Activated naive CD4-positive, alpha-beta T cell treated with anti-CD3 and anti-CD28 coated beads, Interleukin-2, amount 10 ng/mL, durations not matched to agents 5 hours and 36 hours (primary cell): ENCODE measurements around the gene ZNF143. TPM values are rescaled to one million over a fixed set of nuclear protein-coding genes. Genes with fewer than 3 reads are reported as not detected.

Experiments
- total RNA-seq, 2 experiments: library from RNA; stranded (reverse); gene quantifications; one replicate each; pipeline ENCODE4 v1.2.3, GENCODE V29; 2021

The ZNF143 gene
- 10 to 100 TPM; 27.1 to 37.3 TPM for total RNA-seq

GRCh38 chr11:9460322-9461062, at the start of gene ZNF143:
ZNF143 (plus strand) TSS chr11:9461012; CDS start chr11:9471309, 10,297 bp downstream.

GRCh38 chr11:9573052-9573774, 112.4 kb downstream of the ZNF143 start, which contains the start of gene WEE1:
WEE1 (plus strand) TSS chr11:9573670; CDS start chr11:9573934, 264 bp downstream.

Other genes with a start within 250 kb of the ZNF143 start
- 10 to 100 TPM; 66.2 to 69.6 TPM for gene DENND5A, start 195.7 kb upstream of the ZNF143 start, total RNA-seq
- gene TMEM41B, start 146.4 kb upstream of the ZNF143 start, total RNA-seq: 10 to 100 TPM; 43.1 to 43.3 TPM
- 10 to 100 TPM; 84.5 to 85.3 TPM for gene IPO7, start 76.4 kb upstream of the ZNF143 start, total RNA-seq
- 10 to 100 TPM; 44.9 to 45.3 TPM for gene WEE1, start 112.7 kb downstream of the ZNF143 start, total RNA-seq
- gene SWAP70, start 203.1 kb downstream of the ZNF143 start, total RNA-seq: 1 to 10 TPM; 7.3 to 7.7 TPM